Measurements from ENCODE around the gene TANC2.

Gene TANC2

GRCh38 chr17:63015824-63016223 lies 49.8 kb downstream of the TANC2 start:
- no peak for DNase-seq

All from central memory CD4-positive, alpha-beta T cell (primary cell).